Hematopoietic multipotent progenitor cell treated with erythropoietin and hydrocortisone succinate and interleukin-3 and kit ligand, for 4 days (in vitro differentiated cells): ENCODE data around the gene NBAS.

ENCODE experiments used
- DNase-seq: peaks from one replicate; pipeline ENCODE4 v3.0.0-alpha.2; 2015

NBAS gene

DNA sequence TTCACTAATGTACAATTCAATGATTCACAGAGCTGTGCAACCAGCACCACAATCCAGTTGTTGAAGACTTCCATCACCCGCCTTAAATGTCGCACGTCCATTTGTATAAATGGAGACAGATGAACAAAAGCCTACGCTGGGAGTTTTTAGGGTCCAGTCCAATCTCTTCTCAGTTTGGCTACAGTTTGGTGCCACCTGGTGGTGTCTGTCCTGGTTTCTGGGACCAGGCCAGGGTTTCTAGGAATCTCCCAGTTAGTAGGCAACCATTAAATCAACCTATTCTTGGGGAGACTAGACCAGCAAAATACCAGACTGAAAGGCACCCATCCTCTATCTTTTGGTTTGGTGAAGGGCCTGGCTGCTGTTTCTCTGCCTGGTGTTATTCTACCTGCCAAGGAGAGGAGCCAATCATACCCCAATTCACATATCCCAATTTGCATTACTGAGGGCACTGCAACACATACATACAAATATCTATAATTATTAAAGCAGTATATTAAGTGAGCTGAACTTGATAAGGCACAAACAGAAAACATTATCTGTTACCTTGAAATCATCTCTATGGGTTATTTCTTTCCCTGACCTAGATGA lies 27.3 kb upstream of the NBAS start:
- DNase-seq = peak; percentile 86

DNA sequence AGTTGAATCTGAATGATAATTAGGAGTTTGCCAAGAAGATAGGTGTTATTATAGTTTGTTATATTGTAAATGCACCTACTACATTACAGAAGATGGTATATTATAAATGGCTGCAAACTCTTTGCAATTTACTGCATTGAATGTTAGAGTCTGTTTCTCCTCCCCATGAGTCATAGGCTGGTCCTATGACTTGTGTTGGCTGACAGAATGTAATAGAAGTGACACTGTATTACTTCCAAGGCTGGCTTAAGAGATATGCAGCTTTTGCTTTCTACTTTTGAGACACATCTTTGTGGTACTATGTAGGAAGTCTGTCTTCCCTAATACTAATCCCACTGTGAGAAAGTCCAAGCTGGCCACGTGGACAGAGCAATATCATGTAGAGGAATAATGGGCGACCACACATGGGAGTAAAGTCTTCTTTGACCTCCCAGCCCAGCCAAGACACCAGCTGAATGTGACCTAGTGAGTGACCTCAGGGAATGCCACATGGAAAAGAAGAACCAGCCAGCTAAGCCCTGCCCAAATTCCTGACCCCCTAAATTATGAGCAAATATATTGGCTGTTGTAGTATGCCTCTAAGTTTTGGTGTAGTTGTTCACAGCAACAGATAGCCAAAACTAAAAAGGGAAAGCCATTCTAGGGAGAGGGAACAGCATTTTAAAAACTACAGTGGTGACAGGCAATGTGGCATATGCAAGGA lies 23.8 kb upstream of the NBAS start:
- DNase-seq = no peak

DNA sequence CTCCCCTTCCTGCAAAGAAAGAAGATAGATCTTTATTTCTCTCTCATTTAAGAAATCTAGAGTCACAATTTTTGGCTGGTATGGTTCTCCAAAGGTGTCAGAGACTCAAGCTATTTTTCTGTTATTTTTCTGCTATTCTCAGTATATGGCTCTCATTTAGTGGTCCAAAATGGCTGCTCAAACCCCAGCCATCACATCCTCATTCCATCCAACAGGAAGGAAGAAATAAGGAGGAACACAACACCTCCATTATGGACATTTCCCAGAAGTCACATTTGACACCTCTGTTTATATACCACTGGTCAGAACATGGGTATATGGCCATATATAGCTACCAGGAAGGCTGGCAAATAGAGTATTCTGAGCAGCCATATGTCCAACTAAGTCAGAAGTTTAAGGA lies 23.2 kb upstream of the NBAS start:
- no peak for DNase-seq

DNA sequence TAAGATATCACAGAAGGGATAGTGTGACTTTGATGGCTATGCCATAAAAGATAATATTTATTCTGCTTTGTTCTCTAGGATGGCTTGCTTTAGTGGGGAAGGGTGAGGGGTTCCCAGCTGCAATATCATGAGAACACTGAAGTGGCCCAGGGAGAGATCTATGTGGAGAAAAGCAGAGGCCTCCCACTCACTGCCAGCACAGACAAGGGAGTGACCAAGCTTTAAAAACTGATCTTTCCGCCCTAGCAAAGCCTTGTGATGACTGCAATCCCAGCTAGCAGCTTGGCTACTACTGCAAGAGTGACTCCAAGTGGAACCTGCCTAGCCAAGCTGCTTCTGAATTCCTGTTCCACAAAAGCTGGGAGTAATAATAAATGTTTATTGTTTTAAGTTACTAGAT lies 22.7 kb upstream of the NBAS start:
- no peak for DNase-seq

DNA sequence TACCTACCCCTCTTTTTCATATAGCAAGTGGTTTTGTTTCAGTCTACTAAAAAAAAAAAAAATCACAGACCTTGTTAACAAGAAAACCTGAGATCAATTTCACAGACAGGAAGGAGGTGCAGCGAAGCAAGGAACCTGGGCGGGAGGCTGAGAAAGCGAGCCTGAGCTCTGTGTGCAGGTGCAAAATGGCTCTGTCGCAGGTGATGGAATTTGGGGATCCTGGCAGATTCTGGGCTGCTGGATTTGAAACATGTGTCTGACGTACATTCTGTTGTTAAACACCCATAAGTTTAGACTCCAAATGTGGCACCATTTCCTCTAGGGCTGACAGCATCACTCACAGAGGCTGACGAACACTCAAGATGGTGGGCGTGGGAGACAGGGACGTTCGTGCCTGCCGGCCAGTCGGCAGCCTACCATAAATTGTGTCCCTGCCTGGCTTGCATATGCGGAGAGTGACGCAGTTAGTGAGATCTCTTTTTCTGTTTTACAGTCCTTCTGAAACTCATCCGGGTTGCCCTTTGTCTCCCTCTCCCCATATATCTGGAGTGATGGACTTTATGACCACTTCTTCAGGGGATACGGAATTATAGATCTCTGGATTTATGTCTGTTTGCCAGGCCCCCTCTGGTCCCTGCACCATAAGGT lies 21.7 kb upstream of the NBAS start:
- DNase-seq = no peak

DNA sequence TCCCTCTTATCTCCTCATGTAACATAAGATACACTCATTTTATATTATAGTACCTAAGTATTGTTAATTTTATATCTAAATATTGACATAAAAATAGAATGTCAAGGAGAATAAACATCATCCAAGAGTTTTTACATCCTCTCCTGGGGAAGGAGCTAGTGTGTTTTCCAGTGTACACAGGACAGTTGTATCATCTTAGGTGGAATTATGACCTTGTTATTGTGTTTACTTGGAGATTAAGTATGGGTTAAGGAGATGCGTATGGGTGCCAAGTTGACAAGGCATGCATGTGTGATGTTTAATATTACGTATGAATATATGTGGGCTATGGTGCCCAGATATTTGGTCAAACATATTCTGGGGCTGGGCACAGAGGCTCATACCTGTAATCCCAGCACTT lies 19.3 kb upstream of the NBAS start:
- DNase-seq = no peak

DNA sequence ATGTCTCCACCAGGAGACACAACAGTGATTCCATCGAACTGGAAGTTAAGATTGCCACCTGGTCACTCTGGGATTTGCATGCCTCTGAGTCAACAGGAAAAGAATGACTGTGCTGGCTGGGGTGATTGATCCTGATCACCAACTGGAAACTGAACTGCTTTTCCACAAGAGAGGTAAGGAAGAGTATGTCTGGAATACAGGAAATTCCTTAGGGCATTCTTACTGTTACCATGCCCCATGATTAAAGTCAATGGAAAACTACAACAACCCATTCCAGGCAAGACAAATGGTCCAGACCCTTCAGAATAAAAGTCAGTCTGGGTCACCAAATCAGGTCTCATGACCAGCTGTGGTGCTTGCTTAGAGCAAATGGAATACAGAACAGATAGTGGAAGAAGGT lies 18.5 kb upstream of the NBAS start:
- DNase-seq = no peak

DNA sequence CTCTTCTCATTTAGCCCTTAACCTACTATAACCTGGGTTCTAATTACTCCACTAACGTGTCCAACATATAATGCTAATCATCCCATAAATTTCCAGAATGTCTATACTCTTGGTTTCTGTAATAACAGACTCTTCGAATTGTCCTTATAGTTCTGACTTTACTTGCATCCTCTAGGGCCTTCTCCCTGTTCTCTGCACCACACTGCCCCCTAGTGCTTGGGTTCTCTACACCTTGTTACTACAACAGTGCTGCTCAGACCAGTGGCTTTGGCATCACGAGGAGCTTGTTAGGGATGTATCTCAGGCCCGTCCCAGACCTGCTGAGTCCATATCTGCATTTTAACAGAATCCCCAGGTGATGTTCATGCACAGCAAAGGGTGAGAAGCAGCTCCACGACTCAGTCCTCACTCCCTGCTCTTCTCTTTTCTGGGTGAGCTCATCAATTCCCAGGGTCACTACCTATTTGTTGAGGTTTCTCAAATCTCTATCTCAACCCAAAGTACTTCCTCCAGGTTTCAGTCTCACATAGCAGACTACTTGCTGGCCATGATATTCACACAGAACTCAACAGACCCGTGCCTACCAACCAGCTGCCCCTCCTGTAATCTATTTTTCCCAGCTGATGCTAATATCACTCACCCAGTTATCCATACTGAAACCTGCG lies 16.1 kb upstream of the NBAS start:
- DNase-seq = peak; percentile 96

DNA sequence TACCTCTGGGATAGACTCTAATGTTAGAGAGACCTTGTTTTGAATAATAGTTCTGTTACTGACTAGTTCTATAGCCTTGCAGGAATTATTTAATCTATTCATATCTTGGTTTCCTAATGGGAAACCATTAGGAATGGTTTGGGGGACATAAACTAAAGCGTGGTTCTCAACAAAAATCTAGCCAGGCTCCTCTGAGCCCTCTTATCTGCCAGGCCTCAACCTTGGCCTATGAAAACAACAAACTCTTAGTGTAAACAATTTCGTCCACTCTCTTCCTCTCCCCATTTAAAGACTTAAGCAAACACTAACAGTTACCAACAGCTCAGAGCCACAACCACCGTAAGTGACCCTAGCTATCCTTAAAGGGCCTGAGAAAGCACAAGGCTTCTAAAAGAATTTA lies 10.6 kb upstream of the NBAS start:
- no peak for DNase-seq

DNA sequence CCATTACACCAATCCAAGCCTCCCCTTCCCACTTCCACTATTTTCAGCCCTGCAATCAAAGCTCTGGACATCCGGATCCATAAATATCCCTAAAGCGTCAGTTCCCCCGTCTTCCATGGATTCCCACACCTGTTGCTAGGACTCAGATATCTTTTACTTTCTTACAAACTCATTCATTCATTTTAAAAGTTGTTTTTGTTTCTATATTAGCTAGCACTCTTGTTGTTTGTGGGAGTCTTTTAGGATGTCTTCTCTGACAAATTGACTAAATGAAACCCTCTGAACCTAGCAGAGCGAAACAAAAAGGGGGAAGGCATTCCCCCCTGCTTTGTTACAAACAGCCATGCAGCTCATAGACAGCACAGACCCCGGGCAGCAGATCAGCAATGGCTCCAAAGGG lies 9.0 kb upstream of the NBAS start:
- DNase-seq = no peak

DNA sequence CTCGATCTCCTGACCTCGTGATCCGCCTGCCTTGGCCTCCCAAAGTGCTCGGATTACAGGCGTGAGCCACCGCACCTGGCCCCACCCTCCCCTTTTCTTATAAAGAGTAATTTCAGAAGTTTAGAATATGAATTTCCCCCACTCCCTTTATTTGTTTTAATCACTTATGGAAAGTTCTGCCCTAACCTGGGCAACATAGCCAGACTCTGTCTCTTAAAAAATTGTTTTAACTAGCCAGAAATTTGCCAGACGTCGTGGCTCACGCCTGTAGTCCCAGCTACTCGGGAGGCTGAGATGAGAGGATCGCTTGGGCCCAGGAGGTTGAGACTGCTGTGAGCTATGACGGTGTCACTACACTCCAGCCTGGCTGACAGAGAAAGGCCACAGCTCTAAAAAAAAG lies 7.7 kb upstream of the NBAS start:
- DNase-seq = no peak

DNA sequence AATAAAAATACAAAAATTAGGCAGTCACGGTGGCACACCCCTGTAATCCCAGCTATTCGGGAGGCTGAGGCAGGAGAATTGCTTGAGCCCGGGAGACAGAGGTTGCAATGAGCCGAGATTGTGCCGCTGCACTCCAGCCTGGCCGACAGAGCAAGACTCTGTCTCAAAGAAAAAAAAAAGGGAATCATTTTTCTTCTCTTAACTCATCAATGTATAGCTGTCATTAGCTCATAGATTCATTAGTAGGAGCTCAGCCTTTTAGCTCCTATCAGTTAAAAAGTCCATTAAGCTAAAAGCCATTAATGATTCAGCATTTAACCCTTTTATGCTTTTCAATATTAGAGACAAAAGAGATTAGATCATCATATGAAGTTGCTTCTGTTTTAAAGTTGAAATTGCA lies 5.8 kb upstream of the NBAS start:
- no peak for DNase-seq

DNA sequence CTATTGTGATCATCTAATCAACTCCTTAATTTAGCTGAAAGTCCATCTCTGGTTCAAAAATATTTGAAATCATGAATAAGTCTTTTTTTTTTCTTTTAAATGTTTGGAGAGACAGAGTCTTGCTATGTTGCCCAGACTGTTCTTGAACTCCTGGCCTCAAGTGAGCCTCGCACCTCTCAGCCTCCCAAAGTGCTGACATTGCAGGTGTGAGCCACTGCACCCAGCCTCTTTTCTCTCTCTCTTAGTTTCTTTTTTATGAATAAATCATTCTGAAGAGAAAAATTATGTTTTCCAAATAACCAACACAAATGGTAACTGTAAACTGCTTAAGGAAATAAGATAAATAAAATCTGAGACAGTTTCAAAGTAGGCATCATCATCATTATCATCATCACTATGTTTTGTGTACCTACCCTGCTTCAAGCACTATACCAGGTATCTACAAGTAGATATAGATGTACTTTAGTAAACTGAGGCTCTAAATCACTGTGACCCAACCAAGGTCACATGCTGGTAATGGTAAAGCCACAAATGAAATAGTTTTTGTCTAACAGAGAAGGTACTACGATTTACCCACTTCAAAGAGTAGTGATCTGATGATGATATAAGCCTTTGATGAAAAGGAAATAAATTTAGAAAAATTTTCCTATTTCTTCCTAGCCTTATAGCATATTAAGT lies 5.0 kb upstream of the NBAS start:
- no peak for DNase-seq

DNA sequence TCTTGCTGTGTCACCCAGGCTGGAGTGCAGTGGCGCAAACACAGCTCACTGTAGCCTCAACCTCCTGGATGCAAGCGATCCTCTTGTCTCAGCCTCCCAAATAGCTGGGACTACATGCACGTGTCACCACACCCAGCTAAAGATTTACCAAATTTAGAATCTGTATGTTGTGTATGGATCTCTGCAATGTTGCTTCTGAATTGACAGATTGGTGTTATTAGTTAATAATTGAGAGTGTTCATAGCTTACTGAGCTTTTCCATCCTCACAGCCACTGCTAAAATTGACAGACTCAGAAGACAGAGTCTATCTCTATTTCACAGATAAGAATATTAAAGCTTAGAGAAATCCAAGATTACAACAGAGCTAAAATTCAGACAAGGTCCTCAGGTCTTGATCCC lies 4.3 kb upstream of the NBAS start:
- DNase-seq = no peak

DNA sequence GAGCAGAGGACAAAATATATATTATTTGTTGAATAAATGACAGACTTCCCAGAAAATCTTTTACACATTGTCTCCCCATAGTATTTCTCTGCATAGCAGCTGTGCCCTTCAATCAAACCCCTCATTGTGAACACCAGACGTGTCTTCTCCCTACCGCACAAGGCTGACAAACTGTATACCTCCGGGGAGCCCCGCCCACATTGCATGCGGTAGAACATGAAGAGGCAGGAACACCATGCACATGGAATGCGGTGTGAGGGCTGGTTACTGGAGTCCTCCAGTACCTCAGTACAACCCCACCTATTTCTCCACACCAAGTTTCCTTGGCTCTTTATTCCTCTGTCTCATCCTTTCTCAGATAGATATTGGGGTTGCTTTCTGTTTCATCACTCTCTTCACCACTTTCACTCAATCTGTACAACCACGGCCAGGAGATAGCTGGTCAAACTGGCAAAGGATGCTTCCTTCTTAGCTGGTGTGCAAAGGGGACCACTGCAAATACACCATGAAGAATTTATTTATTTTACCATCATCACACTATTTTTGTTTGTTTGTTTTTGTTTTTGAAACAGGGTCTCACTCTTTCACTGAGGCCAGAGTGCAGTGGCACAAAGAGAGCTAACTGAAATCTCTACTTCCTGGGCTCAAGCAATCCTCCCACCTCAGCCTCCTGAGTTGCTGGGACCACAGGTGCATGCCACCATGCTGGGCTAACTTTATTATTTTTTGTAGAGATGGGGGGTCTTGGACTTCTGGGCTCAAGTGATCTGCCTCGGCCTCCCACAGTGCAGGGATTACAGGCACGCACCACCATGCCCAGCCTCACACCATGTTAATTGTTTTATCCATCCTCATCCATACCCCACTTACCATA lies 2.3 kb upstream of the NBAS start:
- no peak for DNase-seq

DNA sequence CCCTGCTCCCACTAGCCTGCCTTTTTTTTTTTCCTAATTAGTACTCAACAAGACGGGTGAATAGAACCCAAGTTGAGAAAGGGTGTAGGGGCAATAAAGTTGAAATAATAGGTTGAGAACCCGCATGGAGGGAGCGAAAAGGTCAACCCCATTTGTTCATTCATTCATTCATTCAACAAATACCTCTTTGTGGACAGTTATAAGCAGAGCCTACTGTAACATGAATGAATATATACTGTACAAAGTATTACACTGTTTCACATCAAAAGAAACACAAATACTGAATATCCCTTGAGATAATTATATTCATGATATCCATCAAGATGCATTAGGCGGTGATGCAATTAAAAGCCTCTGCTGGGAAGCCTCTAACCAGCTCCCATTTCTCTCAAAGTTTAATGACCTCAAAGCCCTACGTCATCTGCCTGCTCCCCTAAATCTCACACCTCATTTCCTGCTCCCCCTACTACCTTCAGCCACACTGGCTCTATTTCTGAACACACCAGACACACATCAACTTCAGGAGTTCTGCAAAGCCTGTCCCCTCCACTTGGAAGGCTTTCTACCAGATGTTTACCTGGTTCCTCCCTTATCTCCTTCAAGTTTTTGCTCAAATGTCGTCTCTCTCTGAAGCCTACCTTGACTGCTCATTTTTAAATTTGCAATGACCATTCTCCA lies 1.4 kb upstream of the NBAS start:
- no peak for DNase-seq

DNA sequence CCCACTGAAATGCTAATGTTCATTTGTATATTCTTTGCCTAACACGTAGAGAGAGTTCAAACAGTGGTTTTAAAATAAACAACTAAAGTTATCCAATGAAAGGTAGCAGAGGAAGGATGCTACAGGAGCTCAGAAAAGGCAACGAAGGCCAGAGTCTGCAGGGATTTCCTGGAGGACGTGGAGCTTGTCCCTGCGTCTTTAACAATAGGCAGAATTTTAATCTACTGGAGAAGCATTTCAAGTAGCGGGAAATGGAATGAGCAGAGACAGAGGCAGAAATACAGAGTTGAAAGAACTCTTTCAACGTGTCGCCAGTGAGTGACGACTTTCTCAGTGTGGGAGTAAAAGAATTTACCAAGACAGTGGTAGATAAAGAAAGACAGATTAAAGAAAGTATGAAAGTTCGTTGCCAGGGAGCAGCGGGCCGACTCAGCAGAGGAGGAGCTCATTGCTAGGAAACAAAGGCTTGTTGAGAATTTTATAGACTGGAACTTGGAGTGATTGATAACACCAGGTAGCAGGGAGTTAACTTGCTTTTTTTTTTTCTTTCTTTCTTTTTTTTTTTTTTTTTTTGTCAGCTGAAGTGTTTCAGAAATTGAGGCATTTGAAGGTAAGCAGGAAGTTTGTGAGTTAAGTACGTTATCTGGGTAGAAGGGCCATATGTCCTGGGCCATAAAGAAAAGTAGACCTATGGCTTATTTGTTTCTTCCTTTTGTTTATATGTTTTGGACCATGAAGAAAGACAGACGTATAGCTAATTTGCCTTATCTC lies 625 bp upstream of the NBAS start:
- peak; percentile 86 for DNase-seq

DNA sequence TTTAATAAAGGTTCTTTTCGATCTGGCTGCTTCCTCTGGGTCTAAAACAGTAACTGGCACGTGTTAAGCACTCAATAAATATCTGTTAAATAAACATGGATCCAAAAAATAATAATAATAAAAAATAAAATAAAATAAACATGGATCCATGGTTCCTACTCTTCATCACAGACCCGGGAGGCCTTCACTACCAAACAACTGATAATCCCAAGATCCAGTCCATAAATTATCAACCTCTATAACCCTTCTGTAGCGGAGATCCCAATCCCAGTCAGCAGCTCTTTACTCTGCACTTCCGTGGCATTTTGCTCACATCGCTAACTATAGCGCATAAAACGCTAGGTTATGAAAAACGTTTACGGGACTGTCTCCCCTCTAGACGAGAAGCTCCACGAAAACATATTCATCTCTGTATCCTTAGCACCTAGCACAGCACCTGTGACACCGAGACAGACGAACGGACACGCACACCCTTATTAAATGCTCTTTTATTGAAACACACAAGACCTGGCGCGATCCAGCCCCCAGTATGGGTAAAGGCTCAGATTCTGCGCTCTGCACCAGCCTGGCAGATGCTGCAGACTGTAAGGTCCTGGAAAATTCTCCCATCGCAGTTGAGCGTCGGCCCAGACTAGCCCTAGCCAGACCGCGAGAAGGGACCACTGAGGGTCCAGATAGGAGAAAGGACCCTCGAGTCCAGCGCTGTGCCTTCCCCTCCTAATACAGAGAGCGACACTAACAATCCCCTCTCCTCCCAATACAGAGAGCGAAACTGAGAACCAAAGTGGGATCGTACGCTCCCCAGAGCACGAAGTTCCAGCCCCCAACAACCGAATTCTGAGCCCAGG lies 770 bp downstream of the NBAS start:
- DNase-seq = peak; percentile 65

DNA sequence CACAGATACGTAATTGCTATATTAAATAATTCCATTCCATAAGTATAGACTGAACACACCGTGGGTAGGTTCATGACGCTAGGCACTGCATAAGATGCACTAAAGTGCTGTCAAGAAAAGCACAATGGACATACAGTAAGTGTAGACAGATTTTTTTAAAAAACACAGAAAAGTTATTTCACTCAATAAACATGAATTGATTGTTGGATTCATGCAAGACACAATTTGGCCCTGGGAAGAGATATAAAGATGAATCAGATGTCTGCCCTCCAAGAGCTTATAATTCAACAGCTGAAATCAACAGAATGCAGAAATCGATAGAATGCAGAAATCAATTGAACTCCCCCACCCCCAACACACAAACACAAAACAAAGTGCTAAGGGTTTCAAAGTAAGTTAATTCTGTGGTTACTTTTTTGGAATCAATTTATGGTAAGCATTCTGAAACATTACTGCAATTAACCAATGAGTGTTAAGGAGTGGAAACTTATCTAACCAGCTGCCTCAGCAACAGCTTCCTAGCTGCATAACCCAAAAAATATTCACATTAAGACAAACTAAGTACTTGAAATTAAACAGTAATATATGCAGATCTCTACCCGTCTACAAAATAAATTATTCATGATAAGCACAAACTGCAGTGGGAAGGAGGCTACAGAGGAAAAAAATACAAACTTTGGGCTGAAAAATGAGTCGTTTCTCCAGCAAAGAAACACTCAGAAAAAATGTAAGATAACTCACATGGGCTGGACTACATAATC lies 1.6 kb downstream of the NBAS start:
- DNase-seq = peak; percentile 43
